Heart left ventricle (tissue), 13 donors: ENCODE data around the gene CALCR.

Experiments
- CTCF ChIP-seq, 12 donors: fragments of 200-600 bp; sonication (generic) in 4 of 12; IDR thresholded peaks; one replicate each; pipeline versions ENCODE4 v1.5.0 to v1.8.0; 2018 to 2022; ENCODE audit warnings: antibody characterized with exemption in 12 of 12, mild to moderate bottlenecking in 5 of 12
- POLR2A ChIP-seq, 2 donors: fragments of 450-650 bp; IDR thresholded peaks; one replicate each; pipeline ENCODE4 v1.6.1; 2017; ENCODE audit warnings: antibody characterized with exemption in 2 of 2, mild to moderate bottlenecking in 2 of 2, moderate library complexity in 2 of 2
- donor health status: ischemic (EF 13 %, LVEDD 7.1; RV severe dilation, severe dysfunction).
- donor health status: DM: no; HTN: yes; CAD: no.
- donor health status: DM: no; HTN: no; CAD: no.
- donor health status: ischemic (EF 25% LVEDD 6.9; RV normal size, moderate dysfunction).
- donor health status: ischemic (EF 25% LVEDD 5.7; RV mildly dilated, moderate dysfunction).
- donor health status: ischemic (EF 35%, LVEDD 5.7; RV mildly dilated, moderate dysfunction).
- donor health status: nonischemic (EF 11% LVEDD 7.7; RV severe dilation, severe dysfunction).
- donor health status: DM: yes; HTN: yes; CAD: no.
- donor health status: PGD.
- donor health status: ischemic (EF 29% LVEDD 5.4; RV normal size, mild dysfunction).
- donor health status: nonischemic (EF 23%, LVEDD 6.1; RV moderate dilation, normal function).

GRCh38 chr7:93461350-93461749 is 113.2 kb downstream of the CALCR start:
- no peak for TF ChIP-seq CTCF (IDR thresholded peaks at IDR 0.05)
- no peak for TF ChIP-seq POLR2A (IDR thresholded peaks at IDR 0.05)
